Esophagus (tissue), 2 donors: ENCODE results near the gene SLC26A8. TPM values are rescaled to one million over a fixed set of nuclear protein-coding genes. Genes with fewer than 3 reads are reported as not detected.

ENCODE experiments used
- H3K27ac ChIP-seq, 2 donors: one replicate each; pipeline ENCODE4 v1.5.1; 2013; ENCODE audit warnings: low read depth in 2 of 2, mild to moderate bottlenecking in 2 of 2, inconsistent platforms in 1 of 2, low read length in 1 of 2, moderate library complexity in 1 of 2
- H3K27me3 ChIP-seq, 2 donors: one replicate each; pipeline ENCODE4 v1.6.1; 2013; ENCODE audit warnings: low read length in 2 of 2, control low read depth in 1 of 2, mild to moderate bottlenecking in 1 of 2; ENCODE audit not compliant: insufficient read depth in 2 of 2, control insufficient read depth in 1 of 2
- H3K36me3 ChIP-seq, 2 donors: one replicate each; pipeline ENCODE4 v1.6.1; 2013; ENCODE audit warnings: low read length in 1 of 2; ENCODE audit not compliant: control insufficient read depth in 2 of 2, insufficient read depth in 2 of 2
- H3K4me1 ChIP-seq, 2 donors: one replicate each; pipeline ENCODE4 v1.6.1; 2013; ENCODE audit warnings: low read length in 1 of 2; ENCODE audit not compliant: control insufficient read depth in 2 of 2, insufficient read depth in 2 of 2
- H3K4me3 ChIP-seq, 2 donors: one replicate each; pipeline ENCODE4 v1.5.1; 2013; ENCODE audit warnings: low read length in 2 of 2, mild to moderate bottlenecking in 2 of 2, low read depth in 1 of 2, moderate library complexity in 1 of 2
- H3K9me3 ChIP-seq, 2 donors: one replicate each; pipeline ENCODE4 v1.6.1; 2013; ENCODE audit warnings: mild to moderate bottlenecking in 2 of 2, low read depth in 1 of 2, low read length in 1 of 2, moderate library complexity in 1 of 2; ENCODE audit not compliant: control insufficient read depth in 2 of 2, insufficient read depth in 1 of 2
- WGBS, 2 donors: extraction: QIAGEN DNeasy Blood & Tissue Kit; methylation state at CpG; one replicate each; pipeline ENCODE4 v1.1.7; 2013; 5-methylcytosine and 5-hydroxymethylcytosine counted together
- polyA plus RNA-seq, 2 donors: library from polyadenylated mRNA; stranded (reverse); fragments of 200-250 nt; gene quantifications; one replicate each; pipeline ENCODE4 v1.2.3, GENCODE V29; 2013
- donor health status: healthy with polysubstance abuse.
- donor health status: Bipolar disorder and iron deficiency.

Gene SLC26A8
- polyA plus RNA-seq, 2 donors: 0.04 TPM; not detected in 1

DNA sequence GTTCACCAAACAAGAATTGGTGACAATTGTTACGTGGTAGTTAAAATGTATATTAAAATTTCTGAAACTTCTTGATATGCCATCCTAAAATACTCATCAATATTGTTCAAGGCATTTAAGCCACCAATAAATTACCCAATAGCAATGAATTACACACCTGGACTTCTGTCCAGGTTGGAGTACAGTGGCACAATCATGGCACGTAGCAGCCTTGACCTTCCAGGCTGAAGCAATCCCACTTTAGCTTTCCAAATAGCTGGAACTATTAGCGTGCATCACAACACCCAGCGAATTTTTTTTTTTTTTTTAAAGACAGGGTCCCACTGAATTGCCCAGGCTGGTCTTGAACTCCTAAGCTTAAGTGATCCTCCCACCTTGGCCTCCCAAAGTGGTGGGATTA lies 120.8 kb downstream of the SLC26A8 start:
- H3K27ac ChIP-seq: no peak overlapping the region

DNA sequence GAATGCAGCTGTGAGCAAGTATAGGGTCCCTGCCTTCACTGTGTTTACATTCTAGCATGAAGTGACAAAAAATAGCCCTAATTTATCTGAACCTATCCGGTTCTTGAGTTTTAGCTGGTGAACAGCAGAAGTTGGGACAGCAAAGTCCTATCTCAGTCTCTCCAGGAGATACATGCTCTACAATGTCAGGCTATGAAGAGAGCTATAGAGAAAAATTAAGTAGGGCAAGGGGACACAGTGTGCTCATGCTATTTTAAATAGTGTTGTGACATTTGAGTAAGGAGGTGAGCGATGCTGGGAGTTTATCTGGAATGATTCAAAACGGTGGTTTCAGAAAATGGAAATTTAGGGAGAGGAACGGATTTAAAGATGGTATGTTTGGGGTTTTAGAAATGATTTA lies 124.0 kb downstream of the SLC26A8 start:
- Histone ChIP-seq H3K36me3 (no peaks in the 10 kb centered on the region), H3K27me3 (no peaks in the 10 kb centered on the region), H3K27ac (no peak overlapping the region), H3K4me3 (no peak overlapping the region), H3K9me3 (no peaks in the 10 kb centered on the region), H3K4me1 (no peaks in the 10 kb centered on the region)
- 95% methylated on average over 4 of the region's 4 CpGs for WGBS, 2 donors

More for the DNA sequence above, 120.8 kb downstream of the SLC26A8 start:
- WGBS, 2 donors: 95 to 98% methylated on average over 4 of the region's 4 CpGs
- H3K27me3 ChIP-seq: no peaks in the 10 kb centered on the region
- peaks cover 0 to 3% of the 10 kb centered on the region in 2 donors for H3K36me3 ChIP-seq
- no peak overlapping the region for H3K4me3 ChIP-seq
- no peaks in the 10 kb centered on the region for H3K9me3 ChIP-seq
- no peaks in the 10 kb centered on the region for H3K4me1 ChIP-seq

DNA sequence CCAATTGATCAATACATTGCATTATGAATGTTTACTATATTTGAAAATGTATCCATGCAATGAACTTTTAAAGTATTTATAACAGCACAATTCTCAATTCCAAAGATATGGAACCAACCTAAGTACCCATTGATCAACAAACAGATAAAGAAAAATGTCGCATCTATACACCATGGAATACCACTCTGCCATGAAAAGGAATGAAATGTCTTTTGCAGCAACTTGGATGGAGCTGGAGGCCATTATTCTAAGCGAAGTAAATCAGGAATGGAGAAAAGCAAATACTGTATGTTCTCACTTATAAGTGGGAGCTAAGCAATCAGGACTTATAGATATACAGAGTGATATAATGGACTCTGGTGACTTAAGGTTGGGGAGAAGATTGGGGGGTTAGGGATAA lies 126.4 kb downstream of the SLC26A8 start:
- no peaks in the 10 kb centered on the region for H3K27me3 ChIP-seq
- H3K36me3 ChIP-seq: no peaks in the 10 kb centered on the region

DNA sequence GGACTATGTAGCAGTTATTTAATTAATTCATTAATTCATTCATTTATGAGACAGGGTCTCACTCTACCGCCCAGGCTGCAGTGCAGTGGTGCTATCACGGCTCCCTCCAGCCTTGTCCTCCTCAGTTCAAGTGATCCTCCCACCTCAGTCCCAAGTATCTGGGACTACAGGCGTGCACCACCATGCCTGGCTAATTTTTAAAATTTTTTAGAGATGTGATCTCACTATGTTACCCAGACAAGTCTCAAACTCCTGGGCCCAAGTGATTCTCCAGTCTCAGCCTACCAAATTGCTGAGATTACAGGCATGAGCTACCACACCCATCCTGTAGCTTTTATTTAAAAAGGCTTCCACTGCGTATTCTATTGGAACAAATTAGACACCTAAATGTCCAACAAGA lies 127.0 kb downstream of the SLC26A8 start:
- Histone ChIP-seq H3K4me3 (no peak overlapping the region), H3K4me1 (no peaks in the 10 kb centered on the region), H3K9me3 (no peaks in the 10 kb centered on the region), H3K36me3 (no peaks in the 10 kb centered on the region), H3K27me3 (no peaks in the 10 kb centered on the region), H3K27ac (no peak overlapping the region)
- WGBS, 2 donors: 97 to 100% methylated on average over 4 of the region's 4 CpGs

More for the DNA sequence above, 126.4 kb downstream of the SLC26A8 start:
- Histone ChIP-seq H3K4me3 (no peak overlapping the region), H3K4me1 (no peaks in the 10 kb centered on the region), H3K27ac (no peak overlapping the region), H3K9me3 (no peaks in the 10 kb centered on the region)
- WGBS, 2 donors: 97 to 99% methylated on average over 2 of the region's 2 CpGs

- no peak overlapping the region for H3K4me3 ChIP-seq
- H3K27me3 ChIP-seq: no peaks in the 10 kb centered on the region
- H3K9me3 ChIP-seq: no peaks in the 10 kb centered on the region
- no peaks in the 10 kb centered on the region for H3K36me3 ChIP-seq
- H3K27ac ChIP-seq: no peak overlapping the region
- no peaks in the 10 kb centered on the region for H3K4me1 ChIP-seq
- 93 to 95% methylated on average over 3 of the region's 3 CpGs for WGBS, 2 donors
Observed at GRCh38 chr6:35897036-35897435, 127.4 kb downstream of the SLC26A8 start.

DNA sequence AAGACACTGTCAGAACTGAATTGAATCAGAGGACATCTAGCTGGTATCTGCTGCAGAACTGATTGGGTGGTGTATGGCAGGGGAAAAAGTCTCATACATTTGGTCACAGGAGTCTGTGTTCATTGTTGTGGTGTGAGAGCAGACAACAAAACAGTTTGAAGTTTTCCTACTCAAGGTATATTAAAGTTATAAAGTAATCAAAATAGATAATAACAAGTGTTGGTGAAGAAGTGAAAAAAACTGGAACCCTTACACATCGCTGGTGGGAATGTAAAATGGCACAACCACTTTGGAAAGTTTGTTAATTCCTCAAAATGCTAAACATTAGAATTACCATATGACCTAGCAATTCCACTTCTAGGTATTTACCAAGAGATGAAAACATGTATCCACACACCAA lies 128.2 kb downstream of the SLC26A8 start:
- no peak overlapping the region for H3K27ac ChIP-seq
- H3K36me3 ChIP-seq: no peaks in the 10 kb centered on the region
- no peaks in the 10 kb centered on the region for H3K27me3 ChIP-seq
- WGBS, 2 donors: 100% methylated on average over 1 of the region's 1 CpG
- no peaks in the 10 kb centered on the region for H3K9me3 ChIP-seq
- H3K4me3 ChIP-seq: no peak overlapping the region
- no peaks in the 10 kb centered on the region for H3K4me1 ChIP-seq

GRCh38 chr6:35895560-35895959 lies 128.9 kb downstream of the SLC26A8 start:
- H3K27me3 ChIP-seq: no peaks in the 10 kb centered on the region
- H3K27ac ChIP-seq: no peak overlapping the region
- H3K36me3 ChIP-seq: no peaks in the 10 kb centered on the region
- WGBS, 2 donors: 87% methylated on average over 3 of the region's 3 CpGs
- H3K4me3 ChIP-seq: no peak overlapping the region
- no peaks in the 10 kb centered on the region for H3K4me1 ChIP-seq
- no peaks in the 10 kb centered on the region for H3K9me3 ChIP-seq

- H3K27ac ChIP-seq: no peak overlapping the region
Observed at GRCh38 chr6:35894776-35895175, 129.7 kb downstream of the SLC26A8 start.

More at GRCh38 chr6:35894776-35895175, 129.7 kb downstream of the SLC26A8 start:
- WGBS, 2 donors: 90 to 93% methylated on average over 2 of the region's 2 CpGs
- H3K36me3 ChIP-seq: no peaks in the 10 kb centered on the region
- H3K27me3 ChIP-seq: no peaks in the 10 kb centered on the region
- no peaks in the 10 kb centered on the region for H3K9me3 ChIP-seq
- H3K4me3 ChIP-seq: no peak overlapping the region
- H3K4me1 ChIP-seq: no peaks in the 10 kb centered on the region

Other genes with a start within 250 kb of the SLC26A8 start
- not detected for gene CLPSL2, start 248.0 kb downstream of the SLC26A8 start, polyA plus RNA-seq
- not detected for gene CLPSL1, start 243.6 kb downstream of the SLC26A8 start, polyA plus RNA-seq
- gene CLPS, start 227.3 kb downstream of the SLC26A8 start, polyA plus RNA-seq: 1 to 10 TPM in 1 of 2 donors, under 1 TPM in 1; 0.28 to 1.1 TPM
- not detected for gene LHFPL5, start 219.3 kb downstream of the SLC26A8 start, polyA plus RNA-seq
- gene SRPK1, start 103.5 kb downstream of the SLC26A8 start, polyA plus RNA-seq: 10 to 100 TPM; 15.2 to 20.2 TPM
- 10 to 100 TPM; 11.3 to 19.1 TPM for gene MAPK14, start 3.2 kb upstream of the SLC26A8 start, polyA plus RNA-seq
- 10 to 100 TPM; 53.3 to 91.8 TPM for gene MAPK13, start 105.9 kb upstream of the SLC26A8 start, polyA plus RNA-seq
- gene BRPF3, start 172.1 kb upstream of the SLC26A8 start, polyA plus RNA-seq: 1 to 10 TPM; 6.5 to 7.7 TPM
- under 1 TPM; 0.02 to 0.04 TPM for gene PNPLA1, start 245.4 kb upstream of the SLC26A8 start, polyA plus RNA-seq